AG09309 (cell line): ENCODE data around the gene PER1.
"Not testable (repeated sequence)": the region's sequence is repeated elsewhere in the genome, so short reads cannot be mapped to it uniquely, and the experiment has no call there.

ENCODE experiments used
- DNase-seq: peaks from one replicate; pipeline ENCODE4 v3.0.0-alpha.2; 2010; ENCODE audit warnings: low read depth
- H3K4me3 ChIP-seq: 2 replicates; pipeline ENCODE4 v1.5.1; 2011; ENCODE audit warnings: mild to moderate bottlenecking, low read depth, low read length, moderate library complexity; ENCODE audit not compliant: control insufficient read depth
- TF ChIP-seq, protein P1 (sequence below): IDR thresholded peaks from 2 replicates; pipeline ENCODE4 v1.5.1; 2011; ENCODE audit warnings: mild to moderate bottlenecking, low read depth, low read length, inconsistent platforms; ENCODE audit not compliant: insufficient read depth, control insufficient read depth; ENCODE audit errors: missing control alignments

PER1 gene

DNA sequence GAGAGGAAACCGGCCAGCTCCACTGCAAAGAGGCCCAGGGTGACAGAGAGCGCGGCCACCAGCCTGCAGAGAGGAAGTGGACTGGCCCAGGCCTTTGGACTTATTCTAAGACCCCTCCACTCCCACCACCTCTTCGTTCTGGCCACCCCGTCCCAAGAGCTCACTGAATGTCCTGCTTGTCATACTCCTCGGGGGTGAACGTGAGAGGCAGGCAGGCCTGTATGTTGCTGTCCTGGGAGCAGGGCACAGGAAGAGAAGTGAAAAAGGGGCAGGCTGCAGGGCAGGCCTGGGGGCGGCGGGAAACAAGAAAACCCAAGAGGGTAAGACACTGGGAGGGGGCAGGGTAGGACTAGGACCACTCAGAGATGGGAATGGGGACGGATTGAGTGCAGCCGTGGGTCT is 23.6 kb upstream of the PER1 start:
- no peak for DNase-seq
- TF ChIP-seq, protein P1, sequence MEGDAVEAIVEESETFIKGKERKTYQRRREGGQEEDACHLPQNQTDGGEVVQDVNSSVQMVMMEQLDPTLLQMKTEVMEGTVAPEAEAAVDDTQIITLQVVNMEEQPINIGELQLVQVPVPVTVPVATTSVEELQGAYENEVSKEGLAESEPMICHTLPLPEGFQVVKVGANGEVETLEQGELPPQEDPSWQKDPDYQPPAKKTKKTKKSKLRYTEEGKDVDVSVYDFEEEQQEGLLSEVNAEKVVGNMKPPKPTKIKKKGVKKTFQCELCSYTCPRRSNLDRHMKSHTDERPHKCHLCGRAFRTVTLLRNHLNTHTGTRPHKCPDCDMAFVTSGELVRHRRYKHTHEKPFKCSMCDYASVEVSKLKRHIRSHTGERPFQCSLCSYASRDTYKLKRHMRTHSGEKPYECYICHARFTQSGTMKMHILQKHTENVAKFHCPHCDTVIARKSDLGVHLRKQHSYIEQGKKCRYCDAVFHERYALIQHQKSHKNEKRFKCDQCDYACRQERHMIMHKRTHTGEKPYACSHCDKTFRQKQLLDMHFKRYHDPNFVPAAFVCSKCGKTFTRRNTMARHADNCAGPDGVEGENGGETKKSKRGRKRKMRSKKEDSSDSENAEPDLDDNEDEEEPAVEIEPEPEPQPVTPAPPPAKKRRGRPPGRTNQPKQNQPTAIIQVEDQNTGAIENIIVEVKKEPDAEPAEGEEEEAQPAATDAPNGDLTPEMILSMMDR, result no peak
- H3K4me3 ChIP-seq, result peak overlapping the region; percentile 70

DNA sequence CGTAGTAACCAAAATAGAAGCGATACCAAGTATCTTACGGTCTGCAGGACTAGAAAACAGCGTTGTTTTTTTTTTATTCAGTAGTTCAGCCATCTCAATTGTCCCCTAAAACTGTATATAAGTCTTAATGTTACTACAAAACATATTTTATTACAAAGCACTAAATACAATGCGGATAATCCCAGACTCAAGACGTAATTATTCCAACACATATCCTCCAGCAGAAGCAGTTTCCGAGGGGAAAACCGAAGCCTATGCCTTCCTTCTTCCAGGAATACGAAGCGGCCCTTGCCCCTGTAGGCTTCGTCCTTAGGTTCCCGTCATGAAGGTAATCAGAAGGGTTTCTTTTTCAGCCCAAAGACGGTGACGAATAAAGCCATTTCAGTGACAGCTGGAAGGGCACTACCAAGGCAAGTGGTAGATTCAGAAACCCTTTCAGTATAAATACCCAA is 21.7 kb upstream of the PER1 start:
- TF ChIP-seq, protein P1, result no peak
- DNase-seq, result no peak
- peak overlapping the region; percentile 18 for H3K4me3 ChIP-seq

DNA sequence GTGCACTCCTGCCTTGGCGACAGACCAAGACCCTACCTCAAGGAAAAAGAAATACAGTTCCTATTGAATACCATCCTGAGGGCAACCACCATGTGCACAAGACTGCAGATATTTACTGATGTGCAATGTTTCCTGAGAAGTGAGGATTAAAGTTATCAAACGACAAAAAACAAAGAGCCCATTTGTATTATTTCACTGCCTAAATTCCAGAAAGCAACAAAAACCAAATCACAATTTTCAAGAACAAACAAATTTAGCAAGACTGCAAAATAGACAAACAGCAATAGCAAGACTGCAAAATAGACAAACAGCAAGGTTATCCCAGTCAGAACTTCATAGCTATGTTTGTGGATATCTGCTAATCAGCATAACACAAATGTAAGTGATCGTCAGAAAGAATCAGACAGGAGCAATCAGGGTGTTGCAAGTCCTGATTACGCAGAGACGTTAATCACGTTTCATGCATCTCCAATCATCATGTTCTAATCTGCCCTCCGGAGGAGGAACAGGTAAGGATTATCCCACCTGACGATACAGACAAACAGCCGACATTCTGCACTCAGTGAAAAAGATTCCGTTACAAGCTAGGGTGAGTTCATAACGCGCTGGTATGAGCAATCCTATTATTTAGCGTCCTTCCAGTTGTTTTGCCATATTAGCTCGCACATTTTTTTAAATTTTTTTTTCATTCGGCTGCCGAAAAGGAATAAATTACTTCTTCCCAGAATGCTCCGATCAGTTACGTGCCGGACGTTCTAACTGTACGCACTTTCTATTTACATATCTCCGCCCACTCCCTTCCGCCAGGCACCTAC is 21.1 kb upstream of the PER1 start:
- peak overlapping the region; percentile 18 for H3K4me3 ChIP-seq
- TF ChIP-seq, protein P1, result no peak
- DNase-seq, result peak; percentile 90

DNA sequence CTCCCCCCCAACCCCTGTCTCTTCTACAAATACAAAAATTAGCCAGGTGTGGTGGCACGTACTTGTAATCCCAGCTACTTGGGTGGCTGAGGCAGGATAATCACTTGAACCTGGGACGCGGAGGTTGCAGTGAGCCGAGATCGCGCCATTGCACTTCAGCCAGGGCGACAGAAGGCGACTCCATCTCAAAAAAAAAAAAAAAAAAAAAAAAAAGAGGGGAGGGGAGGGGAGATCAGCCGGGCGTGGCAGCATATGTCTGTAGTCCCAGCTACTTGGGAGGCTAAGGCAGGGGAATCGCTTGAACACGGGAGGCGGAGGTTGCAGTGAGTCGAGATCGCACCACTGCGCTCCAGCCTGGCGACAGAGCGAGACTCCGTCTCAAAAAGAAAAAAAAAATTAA is 18.0 kb upstream of the PER1 start:
- not testable (repeated sequence) for H3K4me3 ChIP-seq, DNase-seq

DNA sequence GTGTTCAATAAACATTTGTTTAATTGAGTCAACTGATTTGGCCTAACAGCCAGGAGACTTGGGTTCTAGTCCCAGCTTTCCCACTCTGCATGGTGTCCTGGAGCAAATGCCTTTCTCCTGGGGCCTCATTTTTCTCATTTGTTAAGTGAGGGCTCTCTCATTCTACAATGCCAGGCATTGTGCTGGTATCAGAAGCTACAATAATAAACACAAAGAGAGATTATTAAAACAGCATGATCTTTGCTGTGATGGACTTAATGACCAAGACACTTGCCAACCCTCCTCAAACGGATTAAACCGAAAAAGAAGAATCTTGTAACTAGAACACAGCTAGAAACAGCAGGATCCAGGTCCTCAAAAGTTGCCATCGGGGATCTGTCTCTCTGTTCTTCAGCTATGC is 15.3 kb upstream of the PER1 start:
- TF ChIP-seq, protein P1, result no peak
- DNase-seq, result no peak
- H3K4me3 ChIP-seq, result no peak overlapping the region

DNA sequence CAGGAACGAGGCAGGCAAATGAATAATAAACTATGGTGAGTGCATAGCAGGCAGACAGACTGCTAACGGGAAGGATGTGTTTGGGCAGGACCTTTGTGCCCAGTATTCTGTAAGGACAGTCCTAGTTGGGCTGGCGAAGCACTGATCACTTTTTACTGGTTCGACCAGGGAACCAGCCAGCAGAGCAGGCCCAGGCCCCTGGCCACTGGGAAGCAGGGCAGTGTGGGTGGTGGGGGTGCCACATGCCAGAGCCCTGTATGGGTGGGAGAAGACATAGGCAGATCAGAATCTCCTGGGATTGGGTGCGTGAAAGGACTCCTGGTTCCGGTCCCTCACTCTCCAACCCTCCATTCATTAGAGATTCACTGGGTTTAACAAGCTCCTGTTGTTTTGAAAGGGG is 14.5 kb upstream of the PER1 start:
- no peak for DNase-seq
- no peak overlapping the region for H3K4me3 ChIP-seq
- TF ChIP-seq, protein P1, result no peak

DNA sequence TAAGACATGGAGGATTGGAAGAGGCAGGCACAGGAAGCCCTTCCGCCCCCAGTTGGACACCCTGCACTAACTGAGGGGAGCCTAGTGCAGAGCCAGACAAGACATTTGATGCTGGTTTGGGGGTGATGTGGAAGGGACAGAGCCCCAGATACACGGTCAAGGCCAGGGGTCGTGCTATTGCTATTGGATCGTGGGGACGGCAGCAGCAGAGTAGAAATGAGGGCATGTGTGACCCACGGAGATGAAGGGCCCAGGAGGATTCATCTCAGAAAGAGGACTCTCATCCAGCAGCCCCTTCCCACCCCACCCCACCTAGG is 12.6 kb upstream of the PER1 start:
- H3K4me3 ChIP-seq, result no peak overlapping the region
- TF ChIP-seq, protein P1, result no peak
- DNase-seq, result no peak
